Measurements from ENCODE around the gene ITPKC.

- TF ChIP-seq ZNF70 (CRISPR knock-in tag; IDR thresholded peaks at IDR 0.05) (no peak), RARB (CRISPR knock-in tag; IDR thresholded peaks at IDR 0.05) (no peak), ESRRG (CRISPR knock-in tag; IDR thresholded peaks at IDR 0.05) (no peak), SNAI2 (CRISPR knock-in tag; IDR thresholded peaks at IDR 0.05) (no peak), ZNF8 (CRISPR knock-in tag; IDR thresholded peaks at IDR 0.05) (no peak), TSHZ2 (CRISPR knock-in tag; IDR thresholded peaks at IDR 0.05) (no peak), CSDC2 (CRISPR knock-in tag; IDR thresholded peaks at IDR 0.05) (no peak), ZFP30 (CRISPR knock-in tag; IDR thresholded peaks at IDR 0.05) (no peak), ZFP3 (CRISPR knock-in tag; IDR thresholded peaks at IDR 0.05) (no peak), OSR1 (CRISPR knock-in tag; IDR thresholded peaks at IDR 0.05) (no peak), ISL1 (CRISPR knock-in tag; IDR thresholded peaks at IDR 0.05) (no peak)
- TF ChIP-seq, protein P1, sequence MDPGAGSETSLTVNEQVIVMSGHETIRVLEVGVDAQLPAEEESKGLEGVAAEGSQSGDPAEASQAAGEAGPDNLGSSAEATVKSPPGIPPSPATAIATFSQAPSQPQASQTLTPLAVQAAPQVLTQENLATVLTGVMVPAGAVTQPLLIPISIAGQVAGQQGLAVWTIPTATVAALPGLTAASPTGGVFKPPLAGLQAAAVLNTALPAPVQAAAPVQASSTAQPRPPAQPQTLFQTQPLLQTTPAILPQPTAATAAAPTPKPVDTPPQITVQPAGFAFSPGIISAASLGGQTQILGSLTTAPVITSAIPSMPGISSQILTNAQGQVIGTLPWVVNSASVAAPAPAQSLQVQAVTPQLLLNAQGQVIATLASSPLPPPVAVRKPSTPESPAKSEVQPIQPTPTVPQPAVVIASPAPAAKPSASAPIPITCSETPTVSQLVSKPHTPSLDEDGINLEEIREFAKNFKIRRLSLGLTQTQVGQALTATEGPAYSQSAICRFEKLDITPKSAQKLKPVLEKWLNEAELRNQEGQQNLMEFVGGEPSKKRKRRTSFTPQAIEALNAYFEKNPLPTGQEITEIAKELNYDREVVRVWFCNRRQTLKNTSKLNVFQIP (CRISPR knock-in tag; IDR thresholded peaks at IDR 0.05; ENCODE audit: borderline replicate concordance, low read depth), result no peak
- TF ChIP-seq, protein P2, sequence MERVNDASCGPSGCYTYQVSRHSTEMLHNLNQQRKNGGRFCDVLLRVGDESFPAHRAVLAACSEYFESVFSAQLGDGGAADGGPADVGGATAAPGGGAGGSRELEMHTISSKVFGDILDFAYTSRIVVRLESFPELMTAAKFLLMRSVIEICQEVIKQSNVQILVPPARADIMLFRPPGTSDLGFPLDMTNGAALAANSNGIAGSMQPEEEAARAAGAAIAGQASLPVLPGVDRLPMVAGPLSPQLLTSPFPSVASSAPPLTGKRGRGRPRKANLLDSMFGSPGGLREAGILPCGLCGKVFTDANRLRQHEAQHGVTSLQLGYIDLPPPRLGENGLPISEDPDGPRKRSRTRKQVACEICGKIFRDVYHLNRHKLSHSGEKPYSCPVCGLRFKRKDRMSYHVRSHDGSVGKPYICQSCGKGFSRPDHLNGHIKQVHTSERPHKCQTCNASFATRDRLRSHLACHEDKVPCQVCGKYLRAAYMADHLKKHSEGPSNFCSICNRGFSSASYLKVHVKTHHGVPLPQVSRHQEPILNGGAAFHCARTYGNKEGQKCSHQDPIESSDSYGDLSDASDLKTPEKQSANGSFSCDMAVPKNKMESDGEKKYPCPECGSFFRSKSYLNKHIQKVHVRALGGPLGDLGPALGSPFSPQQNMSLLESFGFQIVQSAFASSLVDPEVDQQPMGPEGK (CRISPR knock-in tag; IDR thresholded peaks at IDR 0.05; ENCODE audit: borderline replicate concordance), result no peak
These were observed 27.4 kb upstream of the ITPKC start for GRCh38 chr19:40689339-40690049.
